Activated naive CD8-positive, alpha-beta T cell treated with anti-CD3 and anti-CD28 coated beads, Interleukin-2, amount 10 ng/mL, durations not matched to agents 7 days and 5 days (primary cell): Measurements from ENCODE around the gene ARHGAP26. TPM values are rescaled to one million over a fixed set of nuclear protein-coding genes. Genes with fewer than 3 reads are reported as not detected.

Source experiments
- ATAC-seq: fragments of 150-1000 bp; cut with Tn5 transposase; one replicate; pipeline ENCODE4 v1.10.0; 2021; ENCODE audit warnings: low read depth, moderate library complexity
- POLR2A ChIA-PET: fragments of 350-600 bp; sonication (Branson Sonifier 250); formaldehyde crosslinking; loops from one replicate; lab custom pipeline; 2021; ENCODE audit warnings: antibody characterized with exemption; lab: Charles Lee
- DNase-seq: peaks from one replicate; pipeline ENCODE4 v3.0.0; 2021
- H3K27ac Mint-ChIP-seq: one replicate; pipeline ENCODE4 v1.8.0; 2022; ENCODE audit warnings: mild to moderate bottlenecking, mixed read lengths
- H3K27me3 Mint-ChIP-seq: one replicate; pipeline ENCODE4 v1.8.0; 2022; ENCODE audit warnings: mild to moderate bottlenecking, moderate library complexity, mixed read lengths
- H3K36me3 Mint-ChIP-seq: one replicate; pipeline ENCODE4 v1.8.0; 2021; ENCODE audit warnings: mild to moderate bottlenecking, mixed read lengths
- H3K4me1 Mint-ChIP-seq: one replicate; pipeline ENCODE4 v1.8.0; 2021; ENCODE audit warnings: mixed read lengths
- H3K4me3 Mint-ChIP-seq: one replicate; pipeline ENCODE4 v1.8.0; 2022; ENCODE audit warnings: mild to moderate bottlenecking, moderate library complexity, mixed read lengths
- H3K9me3 Mint-ChIP-seq: one replicate; pipeline ENCODE4 v1.8.0; 2021; ENCODE audit warnings: mixed read lengths
- total RNA-seq, 2 experiments: library from RNA; stranded (reverse); gene quantifications; one replicate each; pipeline ENCODE4 v1.2.3, GENCODE V29; 2021

ARHGAP26 gene
- total RNA-seq, 2 experiments from 2014 or later: 30.6 to 32.0 TPM

DNA sequence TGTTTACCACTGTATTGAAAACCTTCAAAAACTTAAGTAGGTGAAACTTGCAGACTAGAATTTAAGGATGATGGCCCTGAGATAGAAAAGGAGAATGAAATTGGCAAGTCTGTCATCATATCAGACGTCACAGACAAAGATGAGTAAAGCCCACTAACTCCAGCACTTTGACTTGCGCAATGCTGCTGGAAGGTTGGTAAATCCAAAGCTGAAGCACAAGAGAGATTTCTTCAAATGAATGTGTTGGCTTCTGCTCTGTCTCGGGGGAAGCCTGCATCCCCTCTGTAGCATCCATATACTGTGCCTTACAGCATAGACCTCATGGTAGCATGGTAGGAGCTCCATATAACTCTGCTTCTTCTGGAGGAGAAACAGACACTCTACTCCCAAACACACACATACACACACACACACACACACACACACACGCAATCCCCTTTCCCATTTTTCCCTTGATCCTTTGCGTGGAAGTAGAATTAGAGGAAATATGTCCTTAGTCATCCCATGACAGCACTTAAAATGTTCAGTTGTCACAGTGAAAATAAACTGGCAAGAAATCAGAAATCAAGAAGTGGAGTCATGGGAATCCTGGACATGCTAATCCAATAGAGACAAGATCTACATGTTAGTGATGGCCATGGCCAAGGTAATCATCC, 391.8 kb downstream of the ARHGAP26 start:
- POLR2A ChIA-PET: no interaction called here
- peaks cover 7% of the 10 kb centered on the region for H3K9me3 Mint-ChIP-seq

DNA sequence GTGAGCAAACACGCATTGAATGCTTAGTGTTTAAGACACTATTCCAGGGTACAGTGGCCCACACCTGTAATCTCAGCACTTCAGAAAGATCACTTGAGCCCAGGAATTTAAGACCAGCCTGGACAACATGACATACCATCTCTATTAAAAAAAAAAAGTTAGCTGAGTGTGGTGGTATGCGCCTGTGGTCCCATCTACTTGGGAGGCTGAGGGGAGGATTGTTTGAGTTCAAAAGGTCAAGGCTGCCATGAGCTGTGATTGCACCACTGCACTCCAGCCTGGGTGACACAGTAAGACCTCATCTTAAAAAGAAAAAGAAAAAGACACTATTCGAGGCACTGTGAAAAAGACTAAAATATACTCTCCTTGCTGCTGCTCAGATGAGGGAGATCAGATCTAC, 392.6 kb downstream of the ARHGAP26 start:
- Mint-ChIP-seq H3K36me3 (peaks cover 19% of the 10 kb centered on the region), H3K27me3 (no peaks in the 10 kb centered on the region), H3K27ac (no peak overlapping the region), H3K4me1 (no peaks in the 10 kb centered on the region), H3K9me3 (peaks cover 8% of the 10 kb centered on the region), H3K4me3 (no peak overlapping the region)
- POLR2A ChIA-PET: no interaction called here
- ATAC-seq (no peak), DNase-seq (no peak)

More for the DNA sequence above, 391.8 kb downstream of the ARHGAP26 start:
- H3K4me1 Mint-ChIP-seq: no peaks in the 10 kb centered on the region
- DNase-seq (no peak), ATAC-seq (no peak)
- H3K4me3 Mint-ChIP-seq: no peak overlapping the region
- H3K27me3 Mint-ChIP-seq: no peaks in the 10 kb centered on the region
- peaks cover 18% of the 10 kb centered on the region for H3K36me3 Mint-ChIP-seq
- H3K27ac Mint-ChIP-seq: no peak overlapping the region

DNA sequence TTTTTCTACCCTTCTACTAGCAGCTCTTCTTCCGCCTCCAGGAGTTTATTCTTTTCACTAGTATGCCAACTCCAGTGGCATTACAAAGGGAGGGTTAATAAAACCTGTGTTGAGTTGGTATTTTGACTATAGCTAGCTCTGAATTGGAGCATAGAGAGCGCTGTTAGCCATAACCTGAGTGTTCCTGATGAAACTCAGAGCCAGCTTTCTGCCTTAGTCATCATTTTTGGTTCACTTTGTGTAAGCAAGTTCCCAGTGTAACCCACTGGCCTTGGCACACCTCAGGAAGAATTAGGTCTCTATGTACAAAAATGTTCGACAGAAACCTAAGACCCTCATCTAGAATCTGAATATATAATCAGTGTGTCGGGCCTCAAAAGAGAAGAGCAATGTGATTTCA, 394.4 kb downstream of the ARHGAP26 start:
- POLR2A ChIA-PET: no interaction called here
- no peak for DNase-seq
- Mint-ChIP-seq H3K4me3 (no peak overlapping the region), H3K36me3 (peaks cover 21% of the 10 kb centered on the region), H3K27me3 (no peaks in the 10 kb centered on the region), H3K27ac (no peak overlapping the region), H3K9me3 (peaks cover 10% of the 10 kb centered on the region), H3K4me1 (no peaks in the 10 kb centered on the region)
- ATAC-seq: no peak

DNA sequence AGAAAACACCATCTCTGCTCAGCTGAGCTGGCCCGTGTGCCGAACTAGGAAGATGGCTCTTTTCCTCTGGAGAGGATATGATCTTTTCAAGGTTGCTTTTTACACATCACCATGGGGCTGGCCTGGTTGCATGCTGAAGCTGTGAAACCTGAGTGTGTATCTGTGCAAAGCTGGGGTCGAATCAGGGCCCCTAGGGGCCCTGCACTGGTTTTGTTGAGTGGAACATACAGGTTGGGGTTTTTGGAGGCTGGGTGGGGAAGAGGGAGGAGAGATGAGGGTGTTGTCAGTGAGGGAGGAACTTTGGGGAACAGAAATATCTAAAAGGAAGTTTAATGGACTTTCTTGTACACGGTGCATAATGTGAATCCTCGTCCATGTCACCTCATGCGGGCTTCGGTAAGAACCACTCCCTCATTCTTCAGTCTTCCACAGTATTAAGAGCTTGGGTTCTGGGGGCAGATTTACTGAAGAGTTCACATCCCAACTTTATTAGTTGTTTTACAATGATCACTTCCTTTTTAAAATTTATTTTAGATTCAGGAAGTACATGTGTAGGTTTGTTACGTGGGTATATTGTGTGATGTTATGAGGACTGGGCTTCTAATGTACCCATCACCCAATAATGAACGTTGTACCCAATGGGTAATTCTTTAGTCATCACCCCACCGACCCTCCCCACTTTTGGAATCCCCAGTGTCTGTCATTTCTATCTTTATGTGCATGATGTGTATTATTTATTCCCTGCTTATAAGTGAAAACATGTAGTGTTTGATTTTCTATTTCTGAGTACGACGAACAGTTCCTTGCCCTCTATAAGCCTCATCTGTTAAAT, 395.1 kb downstream of the ARHGAP26 start:
- Mint-ChIP-seq H3K36me3 (peaks cover 20% of the 10 kb centered on the region), H3K27ac (no peak overlapping the region), H3K4me1 (no peaks in the 10 kb centered on the region), H3K27me3 (no peaks in the 10 kb centered on the region), H3K4me3 (no peak overlapping the region), H3K9me3 (peaks cover 10% of the 10 kb centered on the region)
- no peak for DNase-seq
- ATAC-seq: no peak
- POLR2A ChIA-PET: no interaction called here

DNA sequence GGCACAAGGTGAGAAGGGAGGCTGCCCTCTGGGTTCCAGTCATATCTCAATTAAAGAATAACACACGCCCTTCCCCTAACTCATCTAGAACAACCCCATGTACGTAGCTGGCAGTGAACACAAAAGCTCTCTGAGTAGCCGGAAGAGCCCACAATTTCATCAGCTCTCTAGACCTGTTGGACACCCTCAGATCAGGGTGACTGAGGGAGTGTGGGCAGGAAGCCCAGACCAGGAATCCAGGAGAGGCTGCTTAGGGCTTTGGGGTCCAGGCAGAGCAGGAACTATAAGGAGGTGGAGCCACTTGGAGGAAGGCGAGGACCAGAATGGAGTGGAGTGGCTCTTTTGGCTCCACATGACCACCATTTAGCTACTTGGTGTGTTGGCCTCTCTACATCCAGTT, 395.9 kb downstream of the ARHGAP26 start:
- Mint-ChIP-seq H3K9me3 (peaks cover 10% of the 10 kb centered on the region), H3K27me3 (no peaks in the 10 kb centered on the region), H3K36me3 (peaks cover 20% of the 10 kb centered on the region), H3K27ac (no peak overlapping the region), H3K4me3 (no peak overlapping the region), H3K4me1 (no peaks in the 10 kb centered on the region)
- DNase-seq: no peak
- POLR2A ChIA-PET: no interaction called here
- ATAC-seq: no peak

DNA sequence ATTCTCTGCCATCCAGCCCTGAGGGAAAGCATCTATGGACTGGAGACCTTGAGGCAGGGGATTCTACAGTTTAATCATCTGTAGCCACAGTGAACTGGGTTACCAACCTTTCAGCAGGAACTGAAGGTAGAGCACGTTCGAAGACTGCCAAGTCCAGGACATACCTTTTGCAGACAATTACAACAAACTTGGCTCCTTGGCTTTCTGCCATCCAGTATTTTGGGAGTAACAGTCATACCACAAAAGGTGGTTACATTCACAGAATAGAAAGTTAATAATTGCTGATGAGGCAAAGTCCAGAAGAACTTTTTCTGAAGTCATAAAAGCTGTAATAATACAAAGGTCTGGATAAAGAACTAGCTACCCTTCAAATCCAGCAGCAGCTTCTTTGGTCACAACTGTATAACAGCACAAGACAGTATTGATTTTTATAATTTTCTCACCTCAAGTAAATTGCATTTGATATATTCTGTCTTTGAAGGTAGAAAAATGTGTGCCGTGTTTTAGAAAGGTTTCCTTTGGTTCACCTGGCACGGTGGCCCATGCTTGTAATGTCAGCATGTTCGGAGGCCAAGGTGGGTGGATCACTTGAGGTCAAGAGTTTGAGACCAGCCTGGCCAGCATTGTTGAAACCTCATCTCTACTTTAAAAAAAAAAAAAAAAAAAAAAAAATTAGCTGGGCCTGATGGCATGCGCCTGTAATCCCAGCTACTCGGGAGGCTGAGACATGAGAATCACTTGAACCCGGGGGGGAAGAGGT, 396.7 kb downstream of the ARHGAP26 start:
- no peak overlapping the region for H3K27ac Mint-ChIP-seq
- no peaks in the 10 kb centered on the region for H3K4me1 Mint-ChIP-seq
- H3K9me3 Mint-ChIP-seq: peaks cover 8% of the 10 kb centered on the region
- ATAC-seq: no peak
- no peak overlapping the region for H3K4me3 Mint-ChIP-seq
- H3K36me3 Mint-ChIP-seq: peaks cover 15% of the 10 kb centered on the region
- POLR2A ChIA-PET: no interaction called here
- H3K27me3 Mint-ChIP-seq: no peaks in the 10 kb centered on the region
- DNase-seq: no peak

DNA sequence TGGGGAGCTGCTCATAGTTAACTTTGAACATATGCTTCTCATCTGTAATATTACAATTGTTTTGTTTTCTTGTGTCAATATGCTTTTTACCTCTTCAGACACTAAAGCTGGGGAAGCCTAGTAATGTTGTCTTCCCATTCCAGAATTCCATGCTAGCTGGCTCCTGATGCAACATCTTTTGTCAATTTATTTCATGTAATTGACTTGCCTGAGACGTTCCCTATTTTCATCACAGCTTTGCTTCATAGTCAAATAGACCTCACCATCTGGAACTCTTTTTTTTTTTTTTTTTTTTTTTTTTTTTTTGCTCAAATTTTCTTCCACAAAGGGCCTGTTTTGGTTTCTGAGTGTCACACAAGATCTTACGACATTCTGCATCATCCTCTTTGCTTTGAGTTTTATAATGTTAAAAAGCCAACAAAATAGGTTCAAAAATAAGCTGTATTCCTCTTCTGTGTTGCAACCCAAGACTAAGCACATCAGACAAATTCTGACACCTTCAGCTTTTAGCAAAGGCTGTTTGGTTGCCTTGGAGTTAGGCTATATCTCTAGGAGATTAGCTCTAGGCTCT, 398.1 kb downstream of the ARHGAP26 start:
- POLR2A ChIA-PET: no interaction called here
- no peak overlapping the region for H3K4me3 Mint-ChIP-seq
- H3K27ac Mint-ChIP-seq: no peak overlapping the region
- ATAC-seq (no peak), DNase-seq (no peak)
- H3K4me1 Mint-ChIP-seq: no peaks in the 10 kb centered on the region
- peaks cover 4% of the 10 kb centered on the region for H3K9me3 Mint-ChIP-seq
- peaks cover 11% of the 10 kb centered on the region for H3K36me3 Mint-ChIP-seq
- no peaks in the 10 kb centered on the region for H3K27me3 Mint-ChIP-seq

DNA sequence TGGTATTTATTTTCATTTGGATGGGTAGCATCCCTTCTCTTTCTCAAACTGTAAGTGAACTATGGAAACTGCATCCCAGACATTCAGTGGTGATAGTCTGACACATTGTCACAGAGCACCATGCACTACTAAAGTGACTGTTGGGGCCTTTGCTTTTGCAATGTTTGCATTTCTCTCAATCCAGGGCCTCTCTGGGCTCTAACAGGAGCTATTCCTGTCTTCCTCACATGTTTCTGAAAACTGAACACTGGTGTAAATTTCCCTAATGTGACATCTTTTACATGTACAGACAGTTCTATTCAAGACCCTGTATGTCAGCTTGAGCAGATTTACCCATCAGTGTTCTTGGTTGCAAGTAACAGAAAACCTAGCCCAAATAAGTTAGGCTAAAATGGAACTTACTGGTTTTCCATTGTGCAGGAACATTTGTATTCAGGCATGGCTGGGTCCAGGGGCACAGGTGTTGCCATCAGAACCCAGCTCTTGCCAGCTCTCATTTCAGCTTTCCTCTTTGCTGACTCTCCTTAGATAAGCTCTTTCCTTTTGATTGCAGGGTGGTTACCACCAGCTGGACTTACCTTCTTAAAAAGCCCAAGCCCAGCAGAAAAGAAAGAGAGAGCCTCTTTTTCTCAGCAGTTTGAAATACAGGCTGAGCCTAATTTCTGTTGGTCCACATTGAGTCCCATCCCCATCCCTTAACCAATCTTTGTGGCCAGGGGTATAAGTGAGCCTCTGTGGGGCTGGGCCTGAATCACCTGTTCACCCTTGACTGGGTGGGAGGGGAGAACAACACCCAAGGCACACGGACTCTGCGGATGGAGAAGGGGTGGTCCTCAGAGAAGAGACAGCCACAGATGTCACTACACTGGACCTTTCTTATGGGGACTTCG, 399.0 kb downstream of the ARHGAP26 start:
- H3K27ac Mint-ChIP-seq: no peak overlapping the region

DNA sequence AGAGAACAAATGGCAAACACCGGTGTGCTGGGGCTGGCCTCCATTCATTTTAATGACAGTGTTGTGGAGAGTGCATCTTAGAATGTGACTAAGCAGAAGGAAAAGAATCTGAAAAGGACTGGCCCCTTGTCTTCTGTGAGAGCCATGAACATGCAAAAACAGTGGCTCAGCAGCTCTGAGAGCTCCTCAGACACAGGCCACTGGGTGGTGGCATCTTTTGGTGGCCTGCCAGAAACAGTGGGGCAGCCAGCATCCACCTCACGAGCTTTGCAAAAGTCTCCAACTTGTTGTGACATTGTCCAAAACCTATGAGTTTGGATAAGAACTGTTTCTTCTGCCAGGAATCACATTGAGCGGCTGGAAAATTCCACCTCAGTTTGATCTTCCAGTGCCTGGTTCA, 399.9 kb downstream of the ARHGAP26 start:
- ATAC-seq: no peak
- H3K4me3 Mint-ChIP-seq: no peak overlapping the region
- H3K4me1 Mint-ChIP-seq: peaks cover 2% of the 10 kb centered on the region
- no peak overlapping the region for H3K27ac Mint-ChIP-seq
- H3K9me3 Mint-ChIP-seq: peaks cover 2% of the 10 kb centered on the region
- H3K36me3 Mint-ChIP-seq: peaks cover 14% of the 10 kb centered on the region
- H3K27me3 Mint-ChIP-seq: no peaks in the 10 kb centered on the region
- DNase-seq: no peak
- POLR2A ChIA-PET: no interaction called here

More for the DNA sequence above, 399.0 kb downstream of the ARHGAP26 start:
- Mint-ChIP-seq H3K4me1 (no peaks in the 10 kb centered on the region), H3K4me3 (no peak overlapping the region), H3K27me3 (no peaks in the 10 kb centered on the region), H3K9me3 (peaks cover 2% of the 10 kb centered on the region), H3K36me3 (peaks cover 12% of the 10 kb centered on the region)
- ATAC-seq: no peak
- DNase-seq: no peak
- POLR2A ChIA-PET: no interaction called here

DNA sequence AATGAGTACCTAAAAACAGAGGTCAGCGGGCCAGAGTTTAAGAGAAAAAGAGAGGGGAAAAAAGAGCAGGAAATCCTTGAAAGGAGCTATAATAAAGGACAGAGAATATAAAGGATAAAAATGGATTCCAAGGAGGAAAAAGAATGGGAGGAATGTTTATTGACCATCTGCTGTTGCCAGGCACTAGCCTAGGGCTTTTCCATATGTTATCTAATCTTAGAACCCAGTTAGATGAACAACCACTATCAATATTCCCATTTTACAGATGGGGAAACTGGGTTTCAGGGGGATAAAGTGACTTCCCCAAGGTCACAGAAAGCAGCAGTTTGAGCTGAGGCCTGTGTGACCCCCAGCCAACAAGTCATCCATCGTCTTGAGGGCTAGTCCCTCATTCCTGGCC, 400.8 kb downstream of the ARHGAP26 start:
- H3K4me3 Mint-ChIP-seq: no peak overlapping the region
- H3K27me3 Mint-ChIP-seq: no peaks in the 10 kb centered on the region
- H3K4me1 Mint-ChIP-seq: peaks cover 2% of the 10 kb centered on the region
- peaks cover 2% of the 10 kb centered on the region for H3K9me3 Mint-ChIP-seq
- no peak for DNase-seq
- POLR2A ChIA-PET: no interaction called here
- peaks cover 14% of the 10 kb centered on the region for H3K36me3 Mint-ChIP-seq
- no peak for ATAC-seq
- no peak overlapping the region for H3K27ac Mint-ChIP-seq

DNA sequence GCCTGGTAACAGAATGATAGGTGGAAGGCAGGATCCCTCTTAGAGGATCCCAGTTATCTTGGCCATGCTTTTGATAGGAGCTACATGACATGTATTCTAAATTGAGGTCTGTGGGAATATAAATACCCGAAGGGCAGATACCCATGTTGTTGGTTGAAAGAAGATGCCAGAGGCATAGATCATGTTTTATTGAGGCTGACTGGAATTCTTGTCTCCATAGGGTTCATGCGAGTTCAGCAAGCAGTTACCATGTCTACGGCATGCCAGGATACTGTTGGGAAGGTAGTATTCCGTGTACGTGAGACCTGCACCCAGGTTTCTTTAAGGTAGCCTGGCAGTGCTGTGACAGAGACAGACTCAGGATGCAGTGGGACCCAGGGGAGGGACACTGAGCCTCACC, 402.6 kb downstream of the ARHGAP26 start:
- ATAC-seq (no peak), DNase-seq (no peak)
- peaks cover 2% of the 10 kb centered on the region for H3K4me1 Mint-ChIP-seq
- no peak overlapping the region for H3K4me3 Mint-ChIP-seq
- peaks cover 2% of the 10 kb centered on the region for H3K9me3 Mint-ChIP-seq
- peaks cover 13% of the 10 kb centered on the region for H3K36me3 Mint-ChIP-seq
- H3K27me3 Mint-ChIP-seq: no peaks in the 10 kb centered on the region
- no peak overlapping the region for H3K27ac Mint-ChIP-seq
- POLR2A ChIA-PET: no interaction called here

DNA sequence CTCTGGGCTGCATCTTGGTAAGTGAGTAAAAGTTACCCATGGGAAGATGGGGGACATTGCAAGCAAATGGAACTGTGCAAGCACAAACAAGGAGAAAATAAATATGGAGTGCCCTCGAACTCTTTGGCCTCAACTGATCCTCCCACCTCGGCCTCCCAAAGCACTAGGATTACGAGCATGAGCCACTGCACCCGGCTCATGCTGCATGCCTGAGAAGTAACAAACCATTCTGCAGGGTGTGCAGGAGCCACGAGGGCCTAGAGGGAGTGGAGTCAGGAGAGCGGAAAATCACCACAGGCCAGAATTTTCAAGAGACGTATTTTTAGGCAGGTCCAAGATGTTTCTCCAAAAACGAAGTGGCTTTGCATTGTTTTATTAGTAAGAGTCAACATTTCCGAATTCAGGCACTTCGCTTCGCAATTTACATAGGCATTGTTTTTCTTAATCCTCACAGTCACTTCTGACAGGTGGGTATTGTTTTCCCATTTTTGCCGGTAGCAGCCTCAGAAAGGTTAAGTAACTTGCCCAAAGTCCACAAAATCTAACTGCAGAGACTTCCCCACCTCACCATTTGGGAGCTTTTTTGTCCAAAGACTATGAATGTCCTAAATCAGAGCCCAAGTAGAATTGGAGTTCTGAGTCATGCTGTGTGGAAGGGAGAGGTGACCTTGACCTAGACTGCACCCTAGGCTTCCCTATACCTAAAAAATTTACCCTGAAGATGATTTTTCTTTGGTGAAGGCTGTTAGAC, 403.1 kb downstream of the ARHGAP26 start:
- ATAC-seq (no peak), DNase-seq (no peak)
- peaks cover 11% of the 10 kb centered on the region for H3K36me3 Mint-ChIP-seq
- no peak overlapping the region for H3K4me3 Mint-ChIP-seq
- H3K27me3 Mint-ChIP-seq: no peaks in the 10 kb centered on the region
- POLR2A ChIA-PET: no interaction called here
- H3K27ac Mint-ChIP-seq: no peak overlapping the region
- H3K4me1 Mint-ChIP-seq: peaks cover 2% of the 10 kb centered on the region
- H3K9me3 Mint-ChIP-seq: no peaks in the 10 kb centered on the region
